ENCODE measurements around the gene CXCL11.

CXCL11 gene

DNA sequence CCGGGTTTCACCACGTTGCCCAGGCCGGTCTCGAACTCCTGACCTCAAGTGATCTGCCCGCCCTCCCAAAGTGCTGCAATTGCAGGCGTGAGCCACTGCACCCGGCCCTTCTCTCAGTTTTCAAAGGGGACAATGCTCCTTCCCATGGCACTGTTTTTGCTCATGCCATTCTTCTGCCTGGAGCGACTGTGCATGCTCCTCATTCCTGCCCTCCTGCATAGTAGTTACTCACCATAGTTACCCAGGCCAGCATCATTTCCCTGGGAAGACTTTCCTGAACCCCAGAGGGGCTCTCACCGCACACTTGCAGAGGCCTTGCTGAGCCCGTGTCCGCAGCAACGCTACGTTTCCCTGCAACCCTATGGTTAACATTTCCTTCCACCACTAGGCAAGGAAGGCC, 25.3 kb downstream of the CXCL11 start:
- FAIRE-seq, result no peak
- TF ChIP-seq, protein P1, sequence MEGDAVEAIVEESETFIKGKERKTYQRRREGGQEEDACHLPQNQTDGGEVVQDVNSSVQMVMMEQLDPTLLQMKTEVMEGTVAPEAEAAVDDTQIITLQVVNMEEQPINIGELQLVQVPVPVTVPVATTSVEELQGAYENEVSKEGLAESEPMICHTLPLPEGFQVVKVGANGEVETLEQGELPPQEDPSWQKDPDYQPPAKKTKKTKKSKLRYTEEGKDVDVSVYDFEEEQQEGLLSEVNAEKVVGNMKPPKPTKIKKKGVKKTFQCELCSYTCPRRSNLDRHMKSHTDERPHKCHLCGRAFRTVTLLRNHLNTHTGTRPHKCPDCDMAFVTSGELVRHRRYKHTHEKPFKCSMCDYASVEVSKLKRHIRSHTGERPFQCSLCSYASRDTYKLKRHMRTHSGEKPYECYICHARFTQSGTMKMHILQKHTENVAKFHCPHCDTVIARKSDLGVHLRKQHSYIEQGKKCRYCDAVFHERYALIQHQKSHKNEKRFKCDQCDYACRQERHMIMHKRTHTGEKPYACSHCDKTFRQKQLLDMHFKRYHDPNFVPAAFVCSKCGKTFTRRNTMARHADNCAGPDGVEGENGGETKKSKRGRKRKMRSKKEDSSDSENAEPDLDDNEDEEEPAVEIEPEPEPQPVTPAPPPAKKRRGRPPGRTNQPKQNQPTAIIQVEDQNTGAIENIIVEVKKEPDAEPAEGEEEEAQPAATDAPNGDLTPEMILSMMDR (IDR thresholded peaks at IDR 0.05; ENCODE audit: insufficient read depth, missing control alignments), result no peak

DNA sequence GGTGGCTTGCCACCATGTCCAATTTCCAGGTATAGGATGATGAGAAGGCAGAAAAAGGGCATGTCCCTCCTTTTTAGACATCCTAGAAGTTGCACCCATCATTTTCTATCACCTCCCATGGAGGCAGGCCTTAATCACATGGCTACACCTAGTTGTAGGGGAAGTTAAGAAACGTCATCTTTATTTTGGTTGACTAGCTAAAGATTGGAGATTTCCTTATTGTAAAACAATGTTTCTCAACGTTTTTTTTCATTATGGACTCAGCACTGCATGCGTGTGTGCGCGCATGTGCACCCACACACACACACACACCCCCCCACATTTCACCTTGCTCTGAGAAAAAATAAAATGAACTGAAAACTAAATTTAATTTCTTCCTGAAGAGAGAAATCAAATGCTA, 26.6 kb downstream of the CXCL11 start:
- TF ChIP-seq, protein P1 (IDR thresholded peaks at IDR 0.05; ENCODE audit: insufficient read depth, missing control alignments), result no peak
- FAIRE-seq (no peak), DNase-seq (ENCODE audit: insufficient read length, low spot score) (no peak)

More for the DNA sequence above, 25.3 kb downstream of the CXCL11 start:
- DNase-seq (ENCODE audit: insufficient read length, low spot score), result no peak

DNA sequence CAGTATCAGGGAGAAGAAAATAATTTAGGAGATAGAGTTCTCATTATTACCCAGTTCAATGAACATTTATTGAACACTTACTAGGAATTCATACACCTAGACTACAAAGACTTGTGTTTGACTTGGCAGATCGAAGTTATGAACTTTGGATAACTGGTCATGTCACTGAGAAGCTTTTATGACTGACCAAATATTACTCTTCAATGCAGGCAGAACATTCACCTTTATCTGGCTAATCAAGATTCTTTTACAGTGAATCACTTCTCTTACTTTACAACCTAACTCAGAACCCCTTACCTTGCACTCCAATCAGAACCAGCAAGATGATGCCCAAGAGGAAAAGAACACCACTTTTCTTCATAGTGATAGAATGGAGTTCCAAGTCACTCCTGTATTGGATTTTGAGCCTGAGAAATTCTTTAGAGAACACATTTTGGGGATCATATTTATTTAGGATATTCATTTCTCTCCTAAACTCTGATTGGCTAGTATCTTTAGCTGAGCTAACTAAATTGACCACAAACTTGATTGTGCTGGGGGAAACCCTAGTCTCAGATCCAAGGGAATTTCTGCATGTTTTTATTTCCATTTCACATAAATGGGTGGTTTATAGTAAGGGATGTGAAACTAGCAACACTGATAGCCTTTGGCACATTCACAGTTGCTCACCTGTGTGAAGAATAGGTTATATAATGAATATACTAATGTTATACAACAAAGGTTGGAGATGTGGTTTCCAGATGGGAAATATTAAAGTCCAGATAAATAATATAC, 28.6 kb downstream of the CXCL11 start, which contains the start of gene CXCL9:
TSS of gene CXCL9 (minus strand) at position 421 of the 774 bp plus-strand sequence. CDS start at position 361, 60 bp downstream.
- FAIRE-seq, result no peak
- no peak for DNase-seq (ENCODE audit: insufficient read length, low spot score)
- TF ChIP-seq, protein P1 (IDR thresholded peaks at IDR 0.05; ENCODE audit: insufficient read depth, missing control alignments), result no peak

DNA sequence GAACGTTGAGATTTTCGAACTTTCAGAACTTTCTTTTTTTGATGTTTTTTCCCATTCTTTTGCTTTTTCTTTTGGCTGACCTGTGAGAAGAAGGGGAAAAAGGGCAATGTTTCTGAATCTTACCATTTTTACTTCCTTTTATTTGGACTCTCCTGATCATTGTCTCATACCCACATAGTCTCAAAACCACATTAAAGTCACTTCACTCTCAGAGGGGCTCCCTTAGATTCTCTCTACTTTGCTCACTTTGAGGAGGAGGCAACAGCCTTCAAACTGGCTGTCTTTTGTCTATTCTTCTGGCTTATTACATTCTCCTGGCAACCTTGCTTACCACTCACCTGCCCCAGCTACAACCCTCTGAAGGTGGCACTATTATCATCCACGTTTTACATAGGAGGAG, 32.2 kb downstream of the CXCL11 start:
- TF ChIP-seq, protein P1 (IDR thresholded peaks at IDR 0.05; ENCODE audit: insufficient read depth, missing control alignments), result no peak
- DNase-seq (ENCODE audit: insufficient read length, low spot score) (no peak), FAIRE-seq (no peak)

DNA sequence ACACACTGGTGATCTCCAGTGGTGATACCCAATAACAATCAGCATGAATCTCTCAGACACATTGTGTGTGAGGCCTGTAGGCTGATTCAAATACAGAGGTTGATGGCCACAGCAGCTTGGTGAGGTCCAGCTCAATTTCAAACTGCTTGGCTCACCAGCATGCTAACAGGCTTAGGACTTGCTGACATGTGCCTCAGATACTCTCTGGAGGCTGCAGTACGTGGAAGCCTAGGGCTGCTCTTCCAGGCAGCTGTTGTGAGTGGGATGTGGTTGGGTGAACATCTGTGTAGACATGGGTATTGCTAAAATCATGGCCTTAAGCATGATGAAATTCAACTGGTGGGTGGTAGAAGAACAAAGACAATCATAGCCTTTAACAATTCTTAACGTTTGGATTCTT, 32.8 kb downstream of the CXCL11 start:
- DNase-seq (ENCODE audit: insufficient read length, low spot score) (no peak), FAIRE-seq (no peak)

DNA sequence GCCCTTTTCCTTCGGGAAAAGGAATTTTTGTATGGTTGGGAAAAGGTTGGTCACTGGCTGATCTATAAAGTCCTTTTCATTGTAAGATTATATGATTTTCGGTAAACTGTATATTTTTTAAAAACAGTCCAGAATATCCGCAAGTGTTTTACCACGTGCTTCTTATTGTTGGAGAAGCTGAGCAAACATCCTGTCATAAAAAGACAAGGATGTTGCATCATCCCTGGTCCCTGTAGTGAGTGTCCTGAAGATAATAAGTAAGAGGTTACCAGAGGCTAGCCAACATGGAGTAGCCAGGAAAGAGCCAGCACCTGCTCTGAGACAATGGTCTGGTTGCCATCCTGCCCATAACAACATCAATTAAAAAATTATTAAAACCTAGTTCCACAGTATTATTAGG, 33.7 kb downstream of the CXCL11 start:
- DNase-seq (ENCODE audit: insufficient read length, low spot score) (no peak), FAIRE-seq (no peak)
- TF ChIP-seq, protein P1 (IDR thresholded peaks at IDR 0.05; ENCODE audit: insufficient read depth, missing control alignments), result no peak

More for the DNA sequence above, 32.8 kb downstream of the CXCL11 start:
- TF ChIP-seq, protein P1 (IDR thresholded peaks at IDR 0.05; ENCODE audit: insufficient read depth, missing control alignments), result no peak

DNA sequence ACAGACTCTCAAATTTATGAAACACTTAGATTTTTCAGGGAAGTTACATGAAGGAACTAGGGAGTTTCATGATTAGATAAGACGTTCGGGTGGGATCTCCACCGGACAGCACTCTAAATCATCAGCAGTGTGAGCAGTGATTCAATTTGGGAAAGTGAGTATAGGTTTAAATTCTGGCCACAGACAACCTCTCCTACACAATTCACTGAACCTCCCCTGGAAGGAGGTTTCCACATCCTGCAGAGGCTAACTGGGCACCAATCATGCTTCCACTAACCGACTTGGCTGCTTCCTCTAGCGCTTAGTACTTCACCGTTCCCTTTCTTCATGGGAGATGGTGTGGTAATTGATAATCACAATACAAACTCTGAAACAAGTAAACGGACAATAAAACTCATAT, 34.2 kb downstream of the CXCL11 start:
- FAIRE-seq (no peak), DNase-seq (ENCODE audit: insufficient read length, low spot score) (no peak)
- TF ChIP-seq, protein P1 (IDR thresholded peaks at IDR 0.05; ENCODE audit: insufficient read depth, missing control alignments), result no peak
